AG09319 (cell line): Measurements from ENCODE around the gene IQCH.

Experiments used
- DNase-seq: peaks from one replicate; pipeline ENCODE4 v3.0.0-alpha.2; 2010; ENCODE audit warnings: low read depth; ENCODE audit errors: extremely low read depth
- CTCF ChIP-seq: IDR thresholded peaks from 2 replicates; pipeline ENCODE4 v1.5.1; 2011; ENCODE audit warnings: low read depth, mild to moderate bottlenecking, inconsistent platforms, low read length, moderate library complexity

The IQCH gene

GRCh38 chr15:67512933-67513714 is 258.5 kb downstream of the IQCH start:
- no peak for TF ChIP-seq CTCF
- DNase-seq: no peak

GRCh38 chr15:67515090-67515489 is 260.5 kb downstream of the IQCH start:
- no peak for TF ChIP-seq CTCF
- DNase-seq: no peak

- no peak for TF ChIP-seq CTCF
- no peak for DNase-seq
Observed at GRCh38 chr15:67515557-67515956, 261.0 kb downstream of the IQCH start.

GRCh38 chr15:67520321-67521028 is 265.9 kb downstream of the IQCH start:
- no peak for TF ChIP-seq CTCF
- DNase-seq: no peak

- peak; percentile 61 for DNase-seq
- no peak for TF ChIP-seq CTCF
Observed at GRCh38 chr15:67521029-67521782, 266.6 kb downstream of the IQCH start, which contains the start of gene C15orf61. C15orf61 (plus strand) TSS chr15:67521131; CDS start chr15:67521249, 118 bp downstream.

- DNase-seq: no peak
- TF ChIP-seq CTCF: no peak
Observed at GRCh38 chr15:67521783-67522568, 267.4 kb downstream of the IQCH start.
